SH-SY5Y (cell line): ENCODE results near the gene CSMD2.

Source experiments
- GATA2 ChIP-seq: IDR thresholded peaks from 2 replicates; pipeline ENCODE4 v1.6.1; 2011; ENCODE audit warnings: mild to moderate bottlenecking, low read depth, low read length
- GATA3 ChIP-seq: IDR thresholded peaks from 2 replicates; pipeline ENCODE4 v1.6.1; 2011; ENCODE audit warnings: low read depth, mild to moderate bottlenecking, low read length, moderate library complexity

- TF ChIP-seq GATA3, result no peak
- no peak for TF ChIP-seq GATA2
Measured at GRCh38 chr1:33955096-33955495, 209.9 kb downstream of the CSMD2 start.
